Right cardiac atrium (tissue), 5 donors: ENCODE data around the gene TWNK. TPM values are rescaled to one million over a fixed set of nuclear protein-coding genes. Genes with fewer than 3 reads are reported as not detected.
A peak's percentile ranks its signal among the peaks of the same experiment; 100 is the strongest.

Source experiments
- ATAC-seq, 2 donors: fragments of 200-7000 bp; cut with Tn5 transposase; one replicate each; pipeline versions ENCODE4 v1.8.0 to v1.9.1; 2020; ENCODE audit warnings: moderate library complexity in 2 of 2, mild to moderate bottlenecking in 1 of 2
- DNase-seq, 3 donors: peaks; one replicate each; pipeline ENCODE4 v3.0.0-alpha.2; 2020
- H3K27ac ChIP-seq: one replicate; pipeline ENCODE4 v1.5.1; 2013; ENCODE audit warnings: mild to moderate bottlenecking, low read length, control low read depth, moderate library complexity
- H3K27me3 ChIP-seq: one replicate; pipeline ENCODE4 v1.6.1; 2013; ENCODE audit not compliant: control insufficient read depth, insufficient read depth
- H3K4me1 ChIP-seq: one replicate; pipeline ENCODE4 v1.6.1; 2013; ENCODE audit warnings: low read length; ENCODE audit not compliant: control insufficient read depth, insufficient read depth
- H3K4me3 ChIP-seq: one replicate; pipeline ENCODE4 v1.5.1; 2013; ENCODE audit warnings: low read length, control low read depth
- H3K9me3 ChIP-seq: one replicate; pipeline ENCODE4 v1.6.1; 2013; ENCODE audit warnings: low read length; ENCODE audit not compliant: control insufficient read depth
- WGBS: extraction: QIAGEN DNeasy Blood & Tissue Kit; methylation state at CpG from one replicate; pipeline ENCODE4 v1.1.7; 2013; 5-methylcytosine and 5-hydroxymethylcytosine counted together
- intact Hi-C, 4 donors: fragments of 100-400 bp; cut with DNase I; formaldehyde crosslinking; loops; one replicate each; pipeline versions ENCODE4 v1.11.0 to v1.14.0; 2022 to 2023
- polyA plus RNA-seq: library from polyadenylated mRNA; stranded (reverse); fragments of 200-250 nt; gene quantifications from one replicate; pipeline ENCODE4 v1.2.3, GENCODE V29; 2013
- total RNA-seq, 4 donors: library from RNA; stranded (reverse); fragmentation: NEBNext Ultra II Directional; extraction: Animal tissue kit (Norgen Biotek cat#: 25700); gene quantifications; one replicate each; pipeline ENCODE4 v1.2.1, GENCODE V29; 2021
- donor health status: healthy with polysubstance abuse.
- donor health status: DM: no; HTN: yes; CAD: no.
- donor health status: DM: no; HTN: no; CAD: no.
- donor health status: DM: no; HTN: yes; CAD: no; lungs with severe emphysema.
- donor health status: DM: yes; HTN: yes; CAD: no.

Gene TWNK
- total and polyA plus RNA-seq, 5 donors, result 4.3 to 7.5 (median 4.9) TPM

DNA sequence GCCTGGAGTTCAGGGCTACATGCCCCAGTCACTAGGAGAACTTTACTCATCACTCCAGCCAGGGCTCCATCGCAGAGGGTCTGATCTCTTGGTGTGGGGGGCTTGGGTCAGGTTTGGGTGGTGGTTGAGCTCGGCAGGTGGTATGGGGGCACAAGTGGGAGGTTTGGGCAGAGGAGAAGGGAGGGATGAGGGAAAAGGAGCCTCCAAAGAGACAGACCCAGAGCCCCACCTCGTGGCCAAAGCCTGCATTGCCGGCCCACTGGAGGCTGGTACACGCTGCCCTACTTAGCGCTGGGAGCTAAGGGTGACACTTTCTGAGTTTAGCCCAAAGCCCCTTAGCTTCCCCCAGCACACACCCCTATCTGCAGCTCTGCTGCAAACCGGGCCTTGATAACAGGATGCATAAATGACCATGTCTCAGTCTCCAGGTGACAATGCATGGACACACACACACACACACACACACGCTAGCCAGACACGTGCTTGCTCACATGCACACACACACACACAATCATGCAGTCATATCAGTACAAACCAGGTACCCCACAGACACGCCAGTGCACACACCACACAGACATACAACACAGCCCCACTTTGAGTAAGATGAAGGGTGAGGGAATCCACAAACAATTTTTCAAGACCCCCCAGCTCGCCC is 27.0 kb downstream of the TWNK start:
- DNase-seq (peak; percentile 78 to 94 (median 94)), ATAC-seq (peak; percentile 65 to 71)
- Histone ChIP-seq H3K4me3 (no peak overlapping the region), H3K4me1 (no peaks in the 10 kb centered on the region), H3K9me3 (no peaks in the 10 kb centered on the region), H3K27me3 (no peaks in the 10 kb centered on the region), H3K27ac (no peak overlapping the region)
- WGBS, result 17% methylated on average over 11 of the region's 11 CpGs
- intact Hi-C loops, result loop anchor here in 1 of 4 donors (1.0 kb wide), 1 partner anchor 20 kb away; no protein-coding TSS in a partner anchor

DNA sequence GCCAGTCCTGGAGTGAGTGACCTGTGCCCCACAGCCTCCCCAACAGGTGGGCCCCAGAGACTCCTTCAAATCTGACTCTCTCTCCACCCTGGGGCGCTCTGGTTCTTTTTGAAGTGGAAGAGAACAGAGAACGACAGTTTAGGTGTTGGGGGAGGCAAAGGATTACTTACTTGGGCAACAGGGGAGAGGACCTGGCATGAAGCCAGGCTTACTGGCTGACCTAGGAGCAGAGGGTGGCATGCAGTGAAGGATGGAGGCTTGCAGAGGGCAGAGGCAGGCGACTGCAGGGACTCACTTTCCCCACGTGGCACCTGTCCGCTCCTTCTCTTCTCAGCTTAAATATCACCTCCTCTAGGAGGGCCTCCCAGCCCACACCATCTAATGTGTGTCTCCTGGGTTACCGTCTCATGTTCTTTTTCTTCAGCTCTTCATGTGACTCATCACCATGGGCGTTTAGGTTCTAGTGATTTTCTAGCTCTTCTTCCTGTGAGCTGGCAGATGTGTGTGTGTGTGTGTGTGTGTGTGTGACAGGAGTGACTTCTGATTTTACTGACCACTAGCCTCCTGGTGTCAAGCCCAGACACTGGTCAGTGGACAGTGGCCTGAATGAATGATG is 27.7 kb downstream of the TWNK start:
- 45% methylated on average over 7 of the region's 7 CpGs for WGBS
- ATAC-seq (no peak), DNase-seq (no peak)
- Histone ChIP-seq H3K27ac (no peak overlapping the region), H3K27me3 (no peaks in the 10 kb centered on the region), H3K4me1 (no peaks in the 10 kb centered on the region), H3K4me3 (no peak overlapping the region), H3K9me3 (no peaks in the 10 kb centered on the region)
- intact Hi-C loops, result loop anchor here in 1 of 4 donors (1.0 kb wide), 1 partner anchor 21 kb away; no protein-coding TSS in a partner anchor

DNA sequence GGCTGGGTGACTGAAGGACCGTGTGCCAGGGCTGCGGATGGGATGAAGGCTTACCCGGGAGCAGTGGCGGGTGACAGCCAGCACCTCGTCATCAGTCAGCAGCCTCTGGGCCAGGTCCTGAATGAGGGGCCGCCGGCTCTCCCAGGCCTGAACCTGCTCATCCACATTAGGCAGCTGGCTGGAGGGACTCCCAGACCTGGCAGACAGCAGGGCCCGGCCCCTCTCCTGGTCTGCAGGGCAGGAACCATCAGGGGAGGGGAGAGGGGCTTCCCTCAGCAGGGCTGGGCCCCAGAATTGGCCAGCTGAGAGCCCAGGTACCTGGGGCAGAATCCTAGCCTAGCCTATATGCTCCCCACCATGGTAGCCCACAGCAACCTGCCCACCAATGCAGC is 28.2 kb downstream of the TWNK start:
- no peak for ATAC-seq
- intact Hi-C loops, result no loop called here
- no peak overlapping the region for H3K4me3 ChIP-seq
- H3K4me1 ChIP-seq, result no peaks in the 10 kb centered on the region
- no peak overlapping the region for H3K27ac ChIP-seq
- DNase-seq, result peak in 1 of 3 donors; percentile 65
- H3K27me3 ChIP-seq, result no peaks in the 10 kb centered on the region
- WGBS, result 77% methylated on average over 8 of the region's 8 CpGs
- H3K9me3 ChIP-seq, result no peaks in the 10 kb centered on the region

DNA sequence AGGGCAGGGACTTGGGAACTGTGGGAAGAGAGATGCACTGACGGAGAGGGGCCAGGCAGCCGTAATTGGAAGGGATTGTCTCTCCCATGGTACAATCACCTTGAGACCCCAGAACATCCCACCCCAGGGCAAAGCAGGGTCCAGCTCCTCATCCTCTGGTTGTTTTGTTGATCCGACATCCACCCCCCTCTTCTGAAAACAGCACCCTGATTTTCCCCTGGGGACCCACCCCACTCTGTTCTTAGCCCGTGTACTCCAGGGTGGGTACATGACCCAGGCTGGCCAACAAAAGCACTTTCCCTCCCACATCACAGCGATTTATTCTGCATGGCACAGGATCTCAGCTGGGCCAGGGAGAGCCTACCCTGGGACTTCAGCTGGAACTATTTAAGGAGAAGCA is 29.5 kb downstream of the TWNK start:
- Histone ChIP-seq H3K9me3 (no peaks in the 10 kb centered on the region), H3K27me3 (no peaks in the 10 kb centered on the region), H3K4me3 (no peak overlapping the region), H3K27ac (no peak overlapping the region), H3K4me1 (no peaks in the 10 kb centered on the region)
- ATAC-seq, result no peak
- intact Hi-C loops, result no loop called here
- DNase-seq, result no peak
- WGBS, result 69% methylated on average over 5 of the region's 5 CpGs

DNA sequence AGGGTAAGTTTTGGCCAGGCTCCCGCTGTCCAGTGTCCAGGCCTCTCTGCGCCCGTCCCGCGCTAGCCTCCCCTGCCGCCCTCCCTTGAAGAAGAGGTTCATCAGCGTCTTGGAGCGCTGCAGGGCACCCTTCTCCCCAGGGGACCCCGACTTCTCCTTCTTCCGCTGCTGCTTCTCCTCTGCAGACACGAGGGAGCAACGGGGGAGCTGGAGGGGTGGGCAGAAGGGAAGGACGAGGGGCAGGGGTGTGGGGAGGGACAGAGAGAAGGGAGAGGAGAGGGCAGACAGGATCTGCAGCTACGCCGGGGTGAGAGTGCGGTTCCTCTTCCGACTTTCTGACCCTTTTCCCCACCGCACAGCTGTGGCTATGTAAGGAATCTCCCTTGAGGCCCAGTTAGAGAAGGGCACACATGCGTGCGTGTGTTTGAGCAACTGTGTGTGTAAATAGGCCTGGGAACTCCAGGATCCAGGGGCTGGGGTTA is 30.8 kb downstream of the TWNK start:
- DNase-seq, result no peak
- ATAC-seq, result no peak
- 52% methylated on average over 20 of the region's 20 CpGs for WGBS

DNA sequence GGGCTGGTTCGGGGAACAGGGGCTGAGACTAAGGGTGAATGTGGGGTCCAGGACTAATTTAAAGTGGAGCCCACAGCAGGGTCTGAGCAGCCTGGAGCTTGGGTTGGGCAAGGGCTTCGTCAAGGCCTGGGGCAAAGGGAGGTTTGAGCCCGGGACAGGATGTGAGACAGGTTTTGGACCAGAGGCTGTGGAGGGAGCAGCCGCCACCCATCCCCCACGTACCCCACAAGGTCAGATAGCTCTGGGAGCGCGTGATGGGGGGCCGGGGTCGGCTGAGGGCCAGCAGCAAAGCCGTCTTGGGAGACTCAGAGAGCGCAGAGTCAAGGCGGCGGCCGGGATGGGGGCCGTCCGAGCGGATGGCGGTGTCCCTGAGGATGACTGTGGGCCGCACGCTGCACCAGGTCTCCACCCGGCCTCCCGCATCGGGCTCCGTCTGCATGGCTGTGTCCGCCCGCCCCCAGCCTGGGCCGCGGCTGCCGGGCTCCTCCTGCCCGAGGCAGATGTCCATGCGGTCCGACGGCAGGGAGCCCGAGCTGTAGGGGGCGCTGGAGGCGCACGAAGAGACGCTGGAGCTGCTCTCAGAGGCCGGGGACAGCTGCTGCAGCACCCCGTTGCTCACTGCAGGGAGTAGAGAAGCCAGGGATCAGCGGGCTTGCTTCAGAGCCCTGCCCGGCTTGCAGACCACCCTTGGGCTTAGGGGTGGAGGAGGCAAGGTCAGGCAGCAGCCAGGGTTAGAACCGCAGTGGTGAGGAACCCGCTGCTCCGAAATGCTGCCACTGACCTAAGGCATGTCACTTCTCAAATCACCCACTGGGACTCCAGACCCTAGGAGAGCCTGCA is 31.5 kb downstream of the TWNK start:
- no peaks in the 10 kb centered on the region for H3K9me3 ChIP-seq
- DNase-seq (peak; percentile 88 to 94 (median 94)), ATAC-seq (peak; percentile 66 to 83)
- no peak overlapping the region for H3K27ac ChIP-seq
- no peaks in the 10 kb centered on the region for H3K27me3 ChIP-seq
- intact Hi-C loops, result no loop called here
- no peak overlapping the region for H3K4me3 ChIP-seq
- H3K4me1 ChIP-seq, result no peaks in the 10 kb centered on the region
- 16% methylated on average over 45 of the region's 45 CpGs for WGBS

More for the DNA sequence above, 30.8 kb downstream of the TWNK start:
- intact Hi-C loops, result no loop called here
- H3K9me3 ChIP-seq, result no peaks in the 10 kb centered on the region
- H3K4me3 ChIP-seq, result no peak overlapping the region
- H3K4me1 ChIP-seq, result no peaks in the 10 kb centered on the region
- H3K27ac ChIP-seq, result no peak overlapping the region
- no peaks in the 10 kb centered on the region for H3K27me3 ChIP-seq

DNA sequence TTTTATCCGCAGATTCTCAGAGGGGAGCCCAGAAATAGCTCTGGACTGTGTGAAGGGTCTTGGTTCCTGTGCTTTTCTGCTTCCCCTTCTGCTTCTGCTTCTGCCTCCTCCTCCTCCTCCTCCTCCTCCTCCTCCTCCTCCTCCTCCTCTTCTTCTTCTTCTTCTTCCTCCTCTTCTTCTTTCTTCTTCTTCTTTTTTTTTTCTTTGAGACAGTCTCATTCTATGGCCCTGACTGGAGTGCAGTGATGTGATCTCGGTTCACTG is 32.0 kb downstream of the TWNK start:
- Histone ChIP-seq H3K4me1 (no peaks in the 10 kb centered on the region), H3K4me3 (no peak overlapping the region), H3K9me3 (no peaks in the 10 kb centered on the region), H3K27ac (no peak overlapping the region), H3K27me3 (no peaks in the 10 kb centered on the region)
- 40% methylated on average over 2 of the region's 2 CpGs for WGBS
- no peak for ATAC-seq
- no peak for DNase-seq
- intact Hi-C loops, result no loop called here

DNA sequence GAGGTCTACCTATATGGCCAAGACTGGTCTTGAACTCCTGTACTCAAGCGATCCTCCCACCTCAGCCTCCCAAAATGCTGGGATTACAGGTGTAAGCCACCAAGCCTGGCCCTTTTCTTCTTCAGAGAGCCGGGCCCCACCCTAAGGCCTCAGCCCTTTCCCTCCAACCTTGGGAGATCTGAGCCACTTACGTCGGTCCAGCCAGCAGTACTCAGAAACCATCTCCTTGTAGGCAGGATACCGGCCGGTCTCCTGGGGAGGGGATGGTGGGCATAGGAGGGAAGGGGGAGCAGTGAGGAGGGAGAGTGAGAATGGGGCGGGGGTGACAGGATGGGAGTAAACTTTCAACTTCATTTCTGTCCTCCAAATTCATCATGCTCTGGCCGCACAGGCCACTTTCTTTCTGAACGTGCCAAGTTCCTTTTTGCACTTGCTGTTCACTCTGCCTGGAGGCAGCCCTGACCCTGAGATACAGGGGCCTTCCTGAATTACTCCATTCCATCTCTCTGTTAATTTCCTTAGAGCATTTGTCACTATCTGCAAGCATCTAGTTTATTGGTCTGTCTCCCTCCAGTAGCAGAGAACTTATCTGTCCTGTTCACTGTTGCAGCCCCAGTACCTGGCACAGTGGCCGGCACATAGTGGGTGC is 33.2 kb downstream of the TWNK start:
- Histone ChIP-seq H3K4me1 (no peaks in the 10 kb centered on the region), H3K27ac (no peak overlapping the region), H3K9me3 (no peaks in the 10 kb centered on the region), H3K4me3 (no peak overlapping the region), H3K27me3 (no peaks in the 10 kb centered on the region)
- ATAC-seq, result no peak
- 73% methylated on average over 10 of the region's 10 CpGs for WGBS
- DNase-seq, result no peak
- intact Hi-C loops, result no loop called here

DNA sequence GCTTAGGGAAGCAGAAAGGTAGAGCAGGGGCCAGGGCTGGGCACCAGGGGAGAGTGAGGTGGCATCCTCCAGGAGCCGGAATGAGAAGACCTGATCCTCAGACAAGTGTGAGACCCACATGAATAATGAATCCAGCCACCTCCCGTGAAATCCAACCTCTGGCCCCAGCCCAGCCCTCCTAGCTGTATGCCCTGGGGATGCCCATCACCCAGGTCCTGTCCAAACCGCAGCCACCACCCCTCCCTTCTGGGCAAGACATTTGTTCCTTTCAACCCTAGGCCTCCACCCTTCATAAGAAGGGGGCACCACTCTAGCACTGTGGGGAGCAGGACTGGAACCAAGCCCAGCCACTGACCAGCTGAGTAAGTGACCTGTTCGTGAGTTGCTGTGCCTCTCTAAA is 33.9 kb downstream of the TWNK start:
- no peak for ATAC-seq
- H3K27me3 ChIP-seq, result no peaks in the 10 kb centered on the region
- DNase-seq, result no peak
- H3K27ac ChIP-seq, result no peak overlapping the region
- no peaks in the 10 kb centered on the region for H3K4me1 ChIP-seq
- 82% methylated on average over 4 of the region's 4 CpGs for whole genome bisulfite sequencing
- H3K4me3 ChIP-seq, result no peak overlapping the region
- H3K9me3 ChIP-seq, result no peaks in the 10 kb centered on the region
- intact Hi-C loops, result no loop called here

DNA sequence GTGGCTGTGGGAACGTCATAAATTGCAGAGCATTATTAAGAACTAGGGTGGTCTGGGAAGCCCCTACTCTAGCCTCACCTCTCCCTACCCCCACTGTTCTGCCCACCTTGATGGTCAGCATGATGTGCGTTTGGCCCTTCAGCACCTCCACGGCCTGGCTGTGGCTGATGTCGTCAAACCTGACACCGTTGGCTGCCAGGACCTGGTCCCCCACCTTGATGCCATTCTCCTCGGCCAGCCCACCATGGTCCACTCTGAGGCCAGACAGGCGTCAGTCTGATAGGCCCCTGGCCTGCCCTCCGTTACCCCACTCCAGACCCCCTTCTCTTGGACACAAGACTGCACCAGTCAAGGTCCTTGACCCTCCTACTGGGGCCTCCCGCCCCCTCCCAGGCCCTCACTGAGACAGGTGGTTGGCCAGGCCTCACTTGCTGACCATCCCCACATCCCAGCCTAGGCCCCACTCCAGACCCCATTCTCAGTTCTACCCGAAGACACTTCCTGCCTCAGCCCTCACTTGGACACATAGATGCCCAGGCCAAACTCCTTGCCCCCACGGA is 34.4 kb downstream of the TWNK start:
- DNase-seq (no peak), ATAC-seq (no peak)
- Histone ChIP-seq H3K4me1 (no peaks in the 10 kb centered on the region), H3K27ac (no peak overlapping the region), H3K27me3 (no peaks in the 10 kb centered on the region), H3K4me3 (no peak overlapping the region), H3K9me3 (no peaks in the 10 kb centered on the region)
- intact Hi-C loops, result no loop called here
- WGBS, result 88% methylated on average over 11 of the region's 11 CpGs
